Measurements from ENCODE around the gene IRF1. TPM values are rescaled to one million over a fixed set of nuclear protein-coding genes. Genes with fewer than 3 reads are reported as not detected.

Gene IRF1
- total and polyA plus RNA-seq, 4 donors = 32.9 to 141 (median 68.5) TPM

DNA sequence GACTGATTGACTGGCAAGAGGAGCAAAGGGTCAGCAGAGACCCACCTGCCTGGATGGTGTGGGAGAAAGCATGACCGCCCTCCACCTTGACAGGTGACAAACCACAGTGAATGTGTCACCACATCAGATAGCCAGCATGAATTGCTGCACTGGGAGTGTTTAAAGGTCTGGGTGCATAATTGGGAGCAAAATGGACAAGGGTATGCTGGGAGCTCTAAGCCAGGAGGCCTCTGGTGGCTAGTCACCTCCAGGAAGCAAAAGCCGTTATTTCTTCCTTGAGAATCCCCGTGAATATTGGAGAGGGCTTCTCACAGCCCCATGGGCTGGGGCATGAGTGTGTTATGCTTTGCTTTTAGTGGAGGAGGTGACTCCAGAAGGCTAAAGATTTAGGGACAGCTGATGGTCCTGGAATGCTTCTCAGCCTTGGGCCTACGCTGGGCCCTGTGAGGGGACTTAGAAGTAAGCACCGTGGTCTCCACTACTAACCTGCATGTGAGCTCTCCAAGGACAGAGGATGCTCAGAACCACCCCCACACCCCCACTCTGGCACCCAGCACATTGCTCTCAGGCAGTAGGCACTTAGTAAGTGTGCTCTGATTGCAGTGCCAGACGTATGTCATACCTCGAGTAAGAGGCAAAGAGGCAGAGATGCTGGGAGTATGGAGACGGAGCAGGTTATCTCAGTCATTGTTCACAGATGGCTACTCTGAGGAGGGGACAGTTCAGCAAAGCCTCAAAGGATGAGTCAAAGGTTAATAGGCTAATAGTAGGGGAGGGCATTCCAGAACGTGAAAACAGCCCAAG, 9.1 kb upstream of the IRF1 start:
- 67 to 75% methylated on average over 9 of the region's 9 CpGs for WGBS, 2 donors
- DNase-seq = peak in 1 of 3 donors; percentile 12
- H3K4me3 ChIP-seq = no peak overlapping the region
- peak overlapping the region in 1 of 2 donors; percentile 99 for H3K27ac ChIP-seq (ENCODE audit: low read depth in 1 of 2, low read length in 1 of 2)
- H3K9ac ChIP-seq (ENCODE audit: insufficient read depth in 1 of 2, low read length in 2 of 2) = no peak overlapping the region
- H3K9me3 ChIP-seq (ENCODE audit: control insufficient read depth in 4 of 4, insufficient read depth in 3 of 4, low read length in 3 of 4) = no peaks in the 10 kb centered on the region
- ATAC-seq (ENCODE audit: insufficient read depth, low FRiP score) = no peak
- no peaks in the 10 kb centered on the region for H3K27me3 ChIP-seq (ENCODE audit: control insufficient read depth in 3 of 3, insufficient read depth in 3 of 3, low read length in 2 of 3)
- no peaks in the 10 kb centered on the region for H3K36me3 ChIP-seq (ENCODE audit: control insufficient read depth in 4 of 4, insufficient read depth in 4 of 4, low read length in 4 of 4)
- peaks cover 0 to 35% (median 10%) of the 10 kb centered on the region in 5 donors for H3K4me1 ChIP-seq (ENCODE audit: control insufficient read depth in 5 of 5, insufficient read depth in 5 of 5, low read length in 5 of 5)
- TF ChIP-seq, protein P1, sequence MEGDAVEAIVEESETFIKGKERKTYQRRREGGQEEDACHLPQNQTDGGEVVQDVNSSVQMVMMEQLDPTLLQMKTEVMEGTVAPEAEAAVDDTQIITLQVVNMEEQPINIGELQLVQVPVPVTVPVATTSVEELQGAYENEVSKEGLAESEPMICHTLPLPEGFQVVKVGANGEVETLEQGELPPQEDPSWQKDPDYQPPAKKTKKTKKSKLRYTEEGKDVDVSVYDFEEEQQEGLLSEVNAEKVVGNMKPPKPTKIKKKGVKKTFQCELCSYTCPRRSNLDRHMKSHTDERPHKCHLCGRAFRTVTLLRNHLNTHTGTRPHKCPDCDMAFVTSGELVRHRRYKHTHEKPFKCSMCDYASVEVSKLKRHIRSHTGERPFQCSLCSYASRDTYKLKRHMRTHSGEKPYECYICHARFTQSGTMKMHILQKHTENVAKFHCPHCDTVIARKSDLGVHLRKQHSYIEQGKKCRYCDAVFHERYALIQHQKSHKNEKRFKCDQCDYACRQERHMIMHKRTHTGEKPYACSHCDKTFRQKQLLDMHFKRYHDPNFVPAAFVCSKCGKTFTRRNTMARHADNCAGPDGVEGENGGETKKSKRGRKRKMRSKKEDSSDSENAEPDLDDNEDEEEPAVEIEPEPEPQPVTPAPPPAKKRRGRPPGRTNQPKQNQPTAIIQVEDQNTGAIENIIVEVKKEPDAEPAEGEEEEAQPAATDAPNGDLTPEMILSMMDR (IDR thresholded peaks at IDR 0.05; ENCODE audit: control extremely low read depth, extremely low read depth) = no peak

GRCh38 chr5:132498686-132499271, 8.2 kb upstream of the IRF1 start:
- TF ChIP-seq, protein P1 (IDR thresholded peaks at IDR 0.05; ENCODE audit: control extremely low read depth, extremely low read depth) = no peak
- H3K4me3 ChIP-seq = no peak overlapping the region
- H3K9me3 ChIP-seq (ENCODE audit: control insufficient read depth in 4 of 4, insufficient read depth in 3 of 4, low read length in 3 of 4) = no peaks in the 10 kb centered on the region
- H3K27ac ChIP-seq (ENCODE audit: low read depth in 1 of 2, low read length in 1 of 2) = peak overlapping the region in 1 of 2 donors; percentile 99
- DNase-seq = peak in 1 of 3 donors; percentile 6
- no peaks in the 10 kb centered on the region for H3K36me3 ChIP-seq (ENCODE audit: control insufficient read depth in 4 of 4, insufficient read depth in 4 of 4, low read length in 4 of 4)
- WGBS, 2 donors = 87 to 90% methylated on average over 4 of the region's 4 CpGs
- H3K4me1 ChIP-seq (ENCODE audit: control insufficient read depth in 5 of 5, insufficient read depth in 5 of 5, low read length in 5 of 5) = peaks cover 0 to 35% (median 12%) of the 10 kb centered on the region in 5 donors
- ATAC-seq (ENCODE audit: insufficient read depth, low FRiP score) = no peak
- H3K27me3 ChIP-seq (ENCODE audit: control insufficient read depth in 3 of 3, insufficient read depth in 3 of 3, low read length in 2 of 3) = no peaks in the 10 kb centered on the region
- no peak overlapping the region for H3K9ac ChIP-seq (ENCODE audit: insufficient read depth in 1 of 2, low read length in 2 of 2)

DNA sequence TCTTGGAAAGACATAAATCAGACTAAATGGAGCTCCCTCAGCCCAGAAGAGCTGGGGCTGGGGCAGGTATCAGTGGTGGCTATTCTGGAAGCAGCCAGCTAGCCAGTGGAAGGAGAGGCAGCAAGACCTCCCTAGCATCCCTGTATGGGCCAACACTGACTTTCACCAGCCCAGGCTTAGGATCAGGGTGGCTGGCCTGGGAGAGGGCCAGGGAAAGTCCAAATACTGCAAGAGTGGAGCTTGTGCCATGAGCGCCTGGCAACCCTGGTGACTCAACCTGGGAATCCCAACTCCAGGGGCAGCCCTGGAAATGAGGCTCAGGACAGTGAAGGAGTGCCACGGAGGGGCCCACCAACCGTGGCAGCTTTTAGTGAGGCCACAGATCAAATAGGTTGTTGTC, 7.6 kb upstream of the IRF1 start:
- no peak overlapping the region for H3K4me3 ChIP-seq
- 62 to 93% methylated on average over 3 of the region's 3 CpGs for WGBS, 2 donors
- ATAC-seq (ENCODE audit: insufficient read depth, low FRiP score) = no peak
- no peak overlapping the region for H3K9ac ChIP-seq (ENCODE audit: insufficient read depth in 1 of 2, low read length in 2 of 2)
- no peaks in the 10 kb centered on the region for H3K9me3 ChIP-seq (ENCODE audit: control insufficient read depth in 4 of 4, insufficient read depth in 3 of 4, low read length in 3 of 4)
- H3K27ac ChIP-seq (ENCODE audit: low read depth in 1 of 2, low read length in 1 of 2) = peak overlapping the region; percentile 93 to 99
- TF ChIP-seq, protein P1 (IDR thresholded peaks at IDR 0.05; ENCODE audit: control extremely low read depth, extremely low read depth) = no peak
- peaks cover 0 to 35% (median 12%) of the 10 kb centered on the region in 5 donors for H3K4me1 ChIP-seq (ENCODE audit: control insufficient read depth in 5 of 5, insufficient read depth in 5 of 5, low read length in 5 of 5)
- H3K27me3 ChIP-seq (ENCODE audit: control insufficient read depth in 3 of 3, insufficient read depth in 3 of 3, low read length in 2 of 3) = no peaks in the 10 kb centered on the region
- DNase-seq = peak in 1 of 3 donors; percentile 9
- no peaks in the 10 kb centered on the region for H3K36me3 ChIP-seq (ENCODE audit: control insufficient read depth in 4 of 4, insufficient read depth in 4 of 4, low read length in 4 of 4)

All from lung (tissue), 12 donors.